Tibial nerve (tissue), 4 donors: ENCODE data around the gene ZNF486. TPM values are rescaled to one million over a fixed set of nuclear protein-coding genes. Genes with fewer than 3 reads are reported as not detected.
"Not testable (repeated sequence)": the region's sequence is repeated elsewhere in the genome, so short reads cannot be mapped to it uniquely, and the experiment has no call there.

ENCODE experiments used
- DNase-seq, 2 donors: peaks; one replicate each; pipeline ENCODE4 v3.0.0-alpha.2; 2019; ENCODE audit warnings: low spot score in 2 of 2
- H3K27ac ChIP-seq, 4 donors: fragments of 200-600 bp; sonication (generic) in 3 of 4; one replicate each; pipeline ENCODE4 v1.5.1; 2017 to 2019; ENCODE audit warnings: mild to moderate bottlenecking in 1 of 4
- H3K27me3 ChIP-seq, 2 donors: fragments of 200-600 bp; sonication (generic) in 1 of 2; one replicate each; pipeline versions ENCODE4 v1.5.1 to v1.6.0; 2017 to 2019
- H3K36me3 ChIP-seq, 3 donors: fragments of 200-600 bp; sonication (generic); one replicate each; pipeline ENCODE4 v1.5.1; 2018 to 2019
- H3K4me1 ChIP-seq, 4 donors: fragments of 200-600 bp; sonication (generic) in 3 of 4; one replicate each; pipeline ENCODE4 v1.5.1; 2017 to 2019
- H3K4me3 ChIP-seq, 4 donors: fragments of 200-600 bp; sonication (generic) in 3 of 4; one replicate each; pipeline ENCODE4 v1.5.1; 2017 to 2019; ENCODE audit warnings: mild to moderate bottlenecking in 1 of 4, moderate library complexity in 1 of 4
- H3K9me3 ChIP-seq, 4 donors: fragments of 200-600 bp; sonication (generic) in 3 of 4; one replicate each; pipeline ENCODE4 v1.5.1; 2017 to 2019
- EP300 ChIP-seq, 2 donors: sonication (generic); formaldehyde crosslinking; IDR thresholded peaks; one replicate each; pipeline ENCODE4 v1.6.1; 2017; ENCODE audit warnings: antibody characterized with exemption in 2 of 2, mild to moderate bottlenecking in 1 of 2
- POLR2A ChIP-seq, 2 donors: fragments of 450-650 bp; IDR thresholded peaks; one replicate each; pipeline ENCODE4 v1.6.1; 2017; ENCODE audit warnings: antibody characterized with exemption in 2 of 2, mild to moderate bottlenecking in 2 of 2, moderate library complexity in 2 of 2
- WGBS, 2 donors: methylation state at CpG; one replicate each; pipeline ENCODE4 v1.1.5; 2018; 5-methylcytosine and 5-hydroxymethylcytosine counted together
- total RNA-seq, 4 donors: library from RNA; depleted of rRNA; stranded (reverse); fragments of >200 nt; gene quantifications; one replicate each; pipeline ENCODE4 v1.1.0, GENCODE V29; 2016
- TF ChIP-seq, protein P1 (sequence below), 5 experiments: fragments of 200-600 bp in 3 of 5; fragments of 450-650 bp in 2 of 5; sonication (generic) in 3 of 5; IDR thresholded peaks; one replicate each; pipeline ENCODE4 v1.5.1; 2016 to 2019; ENCODE audit warnings: antibody characterized with exemption in 5 of 5, mild to moderate bottlenecking in 3 of 5, moderate library complexity in 2 of 5

ZNF486 gene
- total RNA-seq, 4 donors from 2014 or later, result 2.7 to 5.5 (median 3.7) TPM

DNA sequence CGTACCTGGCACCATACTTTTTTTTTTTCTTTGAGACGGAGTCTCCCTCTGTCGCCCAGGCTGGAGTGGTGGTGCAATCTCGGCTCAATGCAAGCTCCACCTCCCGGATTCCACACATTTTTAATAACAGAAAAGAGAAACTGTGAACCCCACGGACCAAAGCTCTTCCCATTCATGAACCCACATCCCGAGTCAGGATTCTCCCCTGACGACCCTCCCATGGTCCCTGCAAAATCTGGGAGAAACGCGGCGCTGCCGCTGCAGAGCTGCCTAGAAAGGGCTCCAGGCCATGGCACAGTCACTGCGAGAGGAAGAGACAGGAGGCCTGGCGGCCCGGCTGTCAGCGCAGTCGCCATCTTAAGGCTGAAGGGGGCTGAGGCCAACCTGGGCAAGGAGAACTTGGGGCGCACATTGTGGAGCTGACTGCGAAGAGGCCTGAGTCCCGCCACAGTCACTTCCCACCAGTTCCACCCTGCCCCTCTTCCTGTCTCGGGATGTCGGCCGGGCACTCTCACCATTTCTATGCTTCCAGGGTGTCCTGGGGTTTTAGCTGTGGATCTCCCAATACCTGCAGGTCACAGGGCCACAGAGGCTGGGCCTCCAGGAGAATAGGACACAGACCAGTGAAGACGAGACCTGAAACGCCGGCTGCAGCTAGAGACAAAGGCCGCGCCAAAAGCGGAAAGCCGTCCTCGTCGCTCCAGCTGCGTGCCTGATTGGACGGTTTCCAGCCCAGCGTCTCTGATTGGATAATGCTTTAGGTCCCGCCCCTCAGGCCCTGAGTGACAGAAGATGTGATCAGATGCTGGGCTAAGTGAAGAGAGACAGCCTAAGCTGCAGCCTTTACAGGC, 71.0 kb downstream of the ZNF486 start:
- H3K27ac ChIP-seq, result no peak overlapping the region
- peak; percentile 85 to 92 for DNase-seq
- WGBS, 2 donors, result 4% methylated on average over 33 to 36 of the region's 36 CpGs

DNA sequence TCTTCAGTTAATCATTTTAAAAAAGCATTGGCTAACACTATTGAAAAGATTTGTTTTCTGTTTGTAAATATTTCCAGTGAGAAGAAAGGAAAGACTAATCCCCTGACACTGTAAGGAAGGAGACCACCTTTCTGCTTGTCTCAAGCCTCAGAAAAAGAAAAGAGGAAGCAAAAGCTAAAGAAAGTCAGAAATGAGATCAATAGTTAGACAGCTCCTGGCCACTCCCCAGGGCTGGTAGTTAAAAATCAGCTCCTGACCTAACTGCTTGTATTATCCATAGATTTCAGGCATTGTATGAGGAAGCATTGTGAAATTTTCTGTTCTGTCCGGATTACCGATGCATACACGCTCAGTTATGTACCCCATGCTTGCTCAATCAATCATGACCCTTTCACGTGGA, 76.6 kb downstream of the ZNF486 start:
- no peak for TF ChIP-seq EP300 (IDR thresholded peaks at IDR 0.05)
- TF ChIP-seq, protein P1, sequence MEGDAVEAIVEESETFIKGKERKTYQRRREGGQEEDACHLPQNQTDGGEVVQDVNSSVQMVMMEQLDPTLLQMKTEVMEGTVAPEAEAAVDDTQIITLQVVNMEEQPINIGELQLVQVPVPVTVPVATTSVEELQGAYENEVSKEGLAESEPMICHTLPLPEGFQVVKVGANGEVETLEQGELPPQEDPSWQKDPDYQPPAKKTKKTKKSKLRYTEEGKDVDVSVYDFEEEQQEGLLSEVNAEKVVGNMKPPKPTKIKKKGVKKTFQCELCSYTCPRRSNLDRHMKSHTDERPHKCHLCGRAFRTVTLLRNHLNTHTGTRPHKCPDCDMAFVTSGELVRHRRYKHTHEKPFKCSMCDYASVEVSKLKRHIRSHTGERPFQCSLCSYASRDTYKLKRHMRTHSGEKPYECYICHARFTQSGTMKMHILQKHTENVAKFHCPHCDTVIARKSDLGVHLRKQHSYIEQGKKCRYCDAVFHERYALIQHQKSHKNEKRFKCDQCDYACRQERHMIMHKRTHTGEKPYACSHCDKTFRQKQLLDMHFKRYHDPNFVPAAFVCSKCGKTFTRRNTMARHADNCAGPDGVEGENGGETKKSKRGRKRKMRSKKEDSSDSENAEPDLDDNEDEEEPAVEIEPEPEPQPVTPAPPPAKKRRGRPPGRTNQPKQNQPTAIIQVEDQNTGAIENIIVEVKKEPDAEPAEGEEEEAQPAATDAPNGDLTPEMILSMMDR (IDR thresholded peaks at IDR 0.05), result no peak
- no peak for TF ChIP-seq POLR2A (IDR thresholded peaks at IDR 0.05)
- Histone ChIP-seq H3K36me3 (no peaks in the 10 kb centered on the region), H3K4me3 (no peak overlapping the region), H3K27me3 (no peaks in the 10 kb centered on the region), H3K4me1 (no peaks in the 10 kb centered on the region), H3K27ac (no peak overlapping the region), H3K9me3 (no peaks in the 10 kb centered on the region)
- DNase-seq, result no peak
- 80 to 92% methylated on average over 4 of the region's 4 CpGs for WGBS, 2 donors

More for the DNA sequence above, 71.0 kb downstream of the ZNF486 start:
- H3K4me3 ChIP-seq, result peak overlapping the region; percentile 33 to 57 (median 52)
- TF ChIP-seq EP300 (IDR thresholded peaks at IDR 0.05) (no peak), POLR2A (IDR thresholded peaks at IDR 0.05) (no peak)
- TF ChIP-seq, protein P1 (IDR thresholded peaks at IDR 0.05), result no peak
- H3K9me3 ChIP-seq, result no peaks in the 10 kb centered on the region
- peaks cover 0 to 6% (median 0%) of the 10 kb centered on the region in 4 donors for H3K4me1 ChIP-seq
- no peaks in the 10 kb centered on the region for H3K27me3 ChIP-seq
- H3K36me3 ChIP-seq, result no peaks in the 10 kb centered on the region

DNA sequence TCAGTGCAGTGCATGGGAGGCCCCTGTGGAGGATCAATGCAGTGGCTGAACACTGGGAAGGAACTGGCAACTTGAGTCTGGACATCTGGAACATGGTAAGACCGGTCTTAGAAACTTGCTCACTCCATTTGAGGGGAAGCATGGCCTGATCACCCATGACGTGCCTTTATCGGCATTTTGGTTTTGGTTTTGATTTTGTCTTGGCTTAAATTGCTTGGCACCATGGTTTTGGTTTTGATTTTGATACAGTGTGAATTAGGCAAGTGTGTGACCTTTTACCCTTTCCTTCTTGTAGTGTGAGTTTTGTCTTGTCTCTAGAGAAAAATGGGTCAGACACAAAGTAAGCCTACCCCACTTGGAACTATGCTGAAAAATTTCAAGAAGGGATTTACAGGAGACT, 77.3 kb downstream of the ZNF486 start:
- no peak for DNase-seq
- TF ChIP-seq EP300 (IDR thresholded peaks at IDR 0.05), result no peak
- TF ChIP-seq POLR2A (IDR thresholded peaks at IDR 0.05), result no peak
- TF ChIP-seq, protein P1 (IDR thresholded peaks at IDR 0.05), result no peak
- H3K27me3 ChIP-seq, result no peaks in the 10 kb centered on the region
- no peaks in the 10 kb centered on the region for H3K4me1 ChIP-seq
- 72 to 88% methylated on average over 3 of the region's 3 CpGs for WGBS, 2 donors
- H3K36me3 ChIP-seq, result no peaks in the 10 kb centered on the region
- H3K4me3 ChIP-seq, result no peak overlapping the region
- no peak overlapping the region for H3K27ac ChIP-seq
- no peaks in the 10 kb centered on the region for H3K9me3 ChIP-seq

DNA sequence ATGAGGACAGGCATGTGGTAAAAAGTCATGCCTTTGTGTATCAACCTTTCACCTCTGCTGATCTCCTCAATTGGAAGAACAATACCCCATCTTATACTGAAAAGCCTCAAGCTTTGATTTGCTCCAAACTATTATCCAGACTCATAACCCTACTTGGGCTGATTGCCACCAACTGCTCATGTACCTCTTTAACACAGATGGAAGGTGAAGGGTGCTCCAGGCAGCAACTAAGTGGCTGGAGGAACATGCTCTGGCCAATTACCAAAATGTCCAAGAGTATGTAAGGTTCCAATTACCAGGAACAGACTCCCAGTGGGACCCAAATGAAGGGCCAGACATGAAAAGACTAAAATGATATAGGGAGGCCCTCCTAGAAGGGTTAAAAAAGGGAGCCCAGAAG, 78.3 kb downstream of the ZNF486 start:
- Histone ChIP-seq H3K27ac (no peak overlapping the region), H3K36me3 (no peaks in the 10 kb centered on the region), H3K4me1 (no peaks in the 10 kb centered on the region), H3K27me3 (no peaks in the 10 kb centered on the region), H3K9me3 (no peaks in the 10 kb centered on the region), H3K4me3 (no peak overlapping the region)
- TF ChIP-seq EP300 (IDR thresholded peaks at IDR 0.05) (no peak), POLR2A (IDR thresholded peaks at IDR 0.05) (no peak)
- TF ChIP-seq, protein P1 (IDR thresholded peaks at IDR 0.05), result no peak
- no peak for DNase-seq

DNA sequence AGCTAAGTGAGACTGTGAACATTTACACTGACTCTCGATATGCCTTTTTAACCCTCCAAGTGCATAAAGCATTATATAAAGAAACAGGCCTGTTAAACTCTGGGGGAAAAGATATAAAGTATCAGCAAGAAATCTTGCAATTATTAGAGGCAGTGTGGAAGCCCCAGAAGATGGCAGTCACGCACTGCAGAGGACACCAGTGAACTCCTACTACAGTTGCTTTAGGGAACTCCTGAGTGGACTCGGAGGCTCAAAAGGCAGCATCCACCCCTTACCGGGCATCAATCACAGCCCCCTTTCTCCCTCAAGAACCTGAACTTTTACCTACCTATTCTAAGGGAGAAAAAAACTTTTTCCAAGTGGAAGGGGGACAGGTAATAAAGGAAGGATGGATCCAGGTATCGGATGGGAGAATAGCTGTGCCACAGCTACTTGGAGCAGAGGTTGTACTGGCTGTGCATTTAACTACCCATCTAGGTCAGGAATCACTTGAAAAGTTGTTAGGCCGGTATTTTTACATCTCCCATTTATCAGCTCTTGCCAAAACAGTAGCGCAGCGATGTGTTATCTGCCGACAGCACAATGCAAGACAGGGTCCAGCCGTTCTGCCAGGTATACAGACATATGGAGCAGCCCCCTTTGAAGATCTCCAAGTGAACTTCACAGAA, 80.1 kb downstream of the ZNF486 start:
- H3K27ac ChIP-seq, result no peak overlapping the region
- H3K4me1 ChIP-seq, result no peaks in the 10 kb centered on the region
- H3K4me3 ChIP-seq, result no peak overlapping the region
- H3K9me3 ChIP-seq, result no peaks in the 10 kb centered on the region
- WGBS, 2 donors, result 50 to 56% methylated on average over 10 of the region's 10 CpGs
- DNase-seq, result no peak
- H3K27me3 ChIP-seq, result no peaks in the 10 kb centered on the region
- TF ChIP-seq POLR2A (IDR thresholded peaks at IDR 0.05), result no peak
- TF ChIP-seq, protein P1 (IDR thresholded peaks at IDR 0.05), result peak in 1 of 5 experiments; percentile 10
- no peak for TF ChIP-seq EP300 (IDR thresholded peaks at IDR 0.05)
- H3K36me3 ChIP-seq, result no peaks in the 10 kb centered on the region

DNA sequence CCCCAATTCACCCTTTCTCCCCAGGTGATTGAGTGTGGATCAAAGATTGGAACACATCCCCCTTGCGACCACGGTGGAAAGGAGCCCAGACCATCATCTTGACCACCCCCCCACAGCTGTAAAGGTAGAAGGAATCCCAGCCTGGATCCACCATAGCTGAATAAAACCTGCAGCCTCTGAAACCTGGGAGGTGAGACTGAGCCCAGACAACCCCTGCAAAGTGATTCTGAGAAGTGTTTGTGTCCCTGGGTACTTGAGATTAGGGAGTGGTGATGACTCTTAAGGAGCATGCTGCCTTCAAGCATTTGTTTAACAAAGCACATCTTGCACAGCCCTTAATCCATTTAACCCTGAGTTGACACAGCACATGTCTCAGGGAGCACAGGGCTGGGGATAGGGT, 81.2 kb downstream of the ZNF486 start:
- WGBS, 2 donors, result 44 to 58% methylated on average over 2 of the region's 2 CpGs
- not testable (repeated sequence) for H3K4me3 ChIP-seq, H3K27me3 ChIP-seq, H3K4me1 ChIP-seq, DNase-seq, H3K9me3 ChIP-seq, H3K27ac ChIP-seq, H3K36me3 ChIP-seq
